ENCODE data around the gene TGM1. TPM values are rescaled to one million over a fixed set of nuclear protein-coding genes. Genes with fewer than 3 reads are reported as not detected.
A peak's percentile ranks its signal among the peaks of the same experiment; 100 is the strongest.

Gene TGM1
- total and polyA plus RNA-seq, 10 of the 15 experiments (the other 5 are each of a cell fraction or from before 2014, with no cell fraction given), result 0.05 to 5.9 (median 1.8) TPM

DNA sequence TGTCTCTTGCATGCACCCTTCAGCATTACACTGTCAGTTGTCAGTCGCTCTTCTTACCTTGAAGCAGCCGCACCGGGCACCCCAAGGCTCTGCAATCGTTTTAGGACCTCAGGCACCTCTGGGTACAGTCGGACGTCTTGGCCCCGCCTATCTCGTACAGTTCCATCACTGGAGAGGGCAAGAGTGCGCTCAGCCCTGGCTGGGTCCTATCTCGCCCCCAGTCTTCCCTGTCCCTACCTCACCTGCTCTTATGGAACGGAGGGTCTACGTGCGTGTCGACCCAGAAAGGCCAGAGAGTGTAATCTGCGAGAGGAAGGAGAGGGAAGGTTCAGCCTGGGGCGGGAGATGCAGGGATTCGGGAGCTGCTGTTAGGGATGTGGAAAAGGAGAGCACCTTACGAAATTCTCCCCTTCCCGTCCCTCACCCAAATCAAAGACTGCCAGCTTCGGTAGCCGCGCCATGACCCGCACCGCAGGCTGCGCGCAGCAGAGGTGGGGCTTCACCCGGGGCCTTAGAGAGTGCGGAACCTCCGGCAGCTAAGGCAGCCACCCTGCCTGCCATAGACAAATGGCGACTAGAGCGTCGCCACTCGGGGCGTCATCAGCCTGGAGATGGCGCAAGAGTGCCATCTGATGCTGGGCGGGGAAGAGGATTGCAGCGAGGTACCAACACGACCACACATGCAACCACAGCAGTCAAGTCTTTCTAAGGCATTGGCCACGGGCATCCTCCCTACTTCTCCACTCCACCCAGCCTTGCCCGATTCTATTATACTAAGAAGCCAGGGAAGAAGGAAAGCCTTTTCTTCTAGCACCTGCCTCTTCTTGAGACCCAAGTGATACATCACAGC is 47.3 kb downstream of the TGM1 start, which contains the start of gene MDP1 (continued):
- TF ChIP-seq FOS (IDR thresholded peaks at IDR 0.05; ENCODE audit: borderline replicate concordance, extremely low read depth, insufficient read length) (no peak), MXI1 (IDR thresholded peaks at IDR 0.05; ENCODE audit: low read depth, low read length) (peak; percentile 87), ZNF217 (IDR thresholded peaks at IDR 0.05) (no peak), RELA (IDR thresholded peaks at IDR 0.05; ENCODE audit: borderline replicate concordance, partially characterized antibody) (peak; percentile 87), WRNIP1 (IDR thresholded peaks at IDR 0.05; ENCODE audit: borderline replicate concordance, low read depth, low read length) (peak; percentile 90; the same call in 1 of the 2 replicates), NFIC (IDR thresholded peaks at IDR 0.05; ENCODE audit: low read depth, low read length) (no peak), SP1 (IDR thresholded peaks at IDR 0.05; ENCODE audit: low read depth, low read length) (peak; percentile 14)
- TF ChIP-seq, protein P1, sequence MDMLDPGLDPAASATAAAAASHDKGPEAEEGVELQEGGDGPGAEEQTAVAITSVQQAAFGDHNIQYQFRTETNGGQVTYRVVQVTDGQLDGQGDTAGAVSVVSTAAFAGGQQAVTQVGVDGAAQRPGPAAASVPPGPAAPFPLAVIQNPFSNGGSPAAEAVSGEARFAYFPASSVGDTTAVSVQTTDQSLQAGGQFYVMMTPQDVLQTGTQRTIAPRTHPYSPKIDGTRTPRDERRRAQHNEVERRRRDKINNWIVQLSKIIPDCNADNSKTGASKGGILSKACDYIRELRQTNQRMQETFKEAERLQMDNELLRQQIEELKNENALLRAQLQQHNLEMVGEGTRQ (IDR thresholded peaks at IDR 0.05; ENCODE audit: borderline replicate concordance, low read depth, low read length), result no peak
